GM18861 (cell line): Measurements from ENCODE around the gene BICD2.
A peak's percentile ranks its signal among the peaks of the same experiment; 100 is the strongest.
"Not testable (repeated sequence)": the region's sequence is repeated elsewhere in the genome, so short reads cannot be mapped to it uniquely, and the experiment has no call there.

Experiments
- ATAC-seq: cut with Tn5 transposase; IDR thresholded peaks from one replicate; pipeline ENCODE4 v1.9.1; 2021; ENCODE audit not compliant: unreplicated experiment

The BICD2 gene

GRCh38 chr9:92764381-92764987 is at the start of gene BICD2:
Gene BICD2, minus strand, starts transcription at chr9:92764833. Its CDS starts 89 bp downstream, at chr9:92764744.
- no peak for ATAC-seq

DNA sequence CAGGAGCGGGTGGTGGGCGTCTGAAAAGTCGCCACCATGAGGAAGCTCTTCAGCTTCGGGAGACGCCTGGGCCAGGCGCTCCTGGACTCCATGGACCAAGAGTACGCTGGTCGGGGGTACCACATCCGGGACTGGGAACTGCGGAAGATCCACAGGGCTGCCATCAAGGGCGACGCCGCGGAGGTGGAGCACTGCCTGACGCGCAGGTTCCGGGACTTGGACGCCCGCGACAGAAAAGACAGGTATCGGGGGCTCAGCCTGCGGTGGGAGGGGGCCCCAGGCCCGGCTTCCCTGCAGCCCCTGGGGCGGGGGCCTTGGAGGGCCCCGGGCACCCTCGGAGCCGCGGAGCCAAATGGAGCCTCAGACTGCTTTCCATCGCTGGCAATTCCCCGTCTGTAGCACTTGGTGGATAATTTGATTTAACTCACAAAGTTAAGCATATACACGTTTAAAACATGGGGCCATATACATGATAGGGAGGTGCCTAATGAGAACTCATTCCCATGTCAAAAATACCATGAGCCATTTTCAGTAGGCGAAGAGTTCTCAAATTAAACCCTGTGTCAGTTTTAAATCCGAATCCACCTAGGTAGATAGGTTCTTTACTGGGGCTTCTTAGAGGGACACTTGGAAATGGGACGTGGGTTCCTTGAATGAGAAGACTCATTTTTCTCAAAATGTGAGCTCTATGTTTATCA is 45.1 kb upstream of the BICD2 start:
- ATAC-seq: not testable (repeated sequence)

- ATAC-seq: no peak
These were observed 44.3 kb upstream of the BICD2 start for GRCh38 chr9:92808726-92809451.

DNA sequence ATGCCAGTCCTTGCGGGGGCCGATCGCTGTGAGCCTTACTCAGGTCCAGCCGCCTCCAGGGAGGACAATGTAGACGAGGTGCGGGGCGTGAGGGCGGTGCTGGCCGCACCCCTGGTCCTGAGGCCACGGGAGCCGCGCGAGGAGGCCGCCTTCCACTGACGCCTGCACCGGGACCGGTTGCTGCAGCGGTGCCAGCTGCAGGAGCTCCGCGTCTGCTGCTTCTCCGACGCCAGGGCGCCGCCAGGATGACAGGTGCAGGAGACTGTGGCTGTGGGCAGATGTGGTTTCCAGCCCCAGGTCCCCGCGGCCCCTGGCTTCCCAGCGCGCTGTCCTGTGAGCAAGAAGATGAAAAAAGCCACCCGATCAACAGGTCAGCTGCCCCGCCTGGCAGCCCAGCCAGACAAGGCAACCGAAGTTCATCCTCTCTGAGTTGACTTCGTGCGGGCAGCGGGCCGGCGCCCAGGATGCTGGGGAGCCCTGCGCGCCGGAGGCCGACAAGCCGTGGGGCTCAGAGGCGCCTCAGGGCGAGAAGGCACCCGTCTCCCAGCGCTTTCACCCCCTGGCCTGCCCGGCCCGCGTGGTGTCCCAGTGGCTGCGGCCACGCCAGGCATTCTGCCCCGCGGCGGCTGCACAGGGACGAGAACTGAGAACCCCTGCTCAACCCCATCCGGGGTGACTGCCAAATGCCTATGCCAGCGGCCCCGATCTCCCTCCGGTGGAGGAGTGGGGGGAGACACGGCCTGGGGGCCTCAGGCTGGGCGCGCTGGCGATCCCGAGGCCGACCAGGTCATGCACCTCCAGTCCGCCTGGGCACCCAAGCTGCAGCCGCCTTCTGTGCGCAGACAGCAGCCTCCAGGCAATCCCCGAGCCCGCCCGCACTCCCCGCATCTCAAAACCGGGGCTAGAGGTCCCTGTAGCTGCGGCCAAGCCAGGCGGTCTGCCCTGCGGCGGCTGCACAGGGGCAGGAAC is 43.4 kb upstream of the BICD2 start:
- no peak for ATAC-seq

GRCh38 chr9:92807031-92807756 is 42.6 kb upstream of the BICD2 start:
- ATAC-seq: no peak

GRCh38 chr9:92804727-92805126 is 40.1 kb upstream of the BICD2 start:
- no peak for ATAC-seq

DNA sequence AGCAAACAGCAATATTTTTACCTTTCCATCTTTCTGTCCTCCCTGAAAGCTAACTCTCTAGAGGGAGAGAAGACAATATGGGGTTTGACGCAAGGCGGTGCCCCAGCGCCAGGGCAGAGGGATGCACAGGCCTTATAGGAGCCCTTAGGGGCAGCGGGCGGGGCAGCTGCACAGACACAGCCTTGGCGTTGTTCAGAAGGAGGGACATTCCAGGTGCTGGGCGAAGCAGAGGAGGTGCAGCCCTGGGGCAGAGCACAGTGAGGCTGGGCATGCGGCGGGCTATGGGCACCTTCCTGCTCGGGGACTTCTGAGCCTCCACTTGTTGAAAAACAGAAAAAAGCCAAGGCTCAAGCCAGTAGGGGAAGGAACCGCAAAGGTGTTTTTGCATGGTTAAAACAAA is 33.7 kb upstream of the BICD2 start:
- no peak for ATAC-seq

- ATAC-seq: not testable (repeated sequence)
These were observed 31.7 kb upstream of the BICD2 start for GRCh38 chr9:92796337-92796804.

DNA sequence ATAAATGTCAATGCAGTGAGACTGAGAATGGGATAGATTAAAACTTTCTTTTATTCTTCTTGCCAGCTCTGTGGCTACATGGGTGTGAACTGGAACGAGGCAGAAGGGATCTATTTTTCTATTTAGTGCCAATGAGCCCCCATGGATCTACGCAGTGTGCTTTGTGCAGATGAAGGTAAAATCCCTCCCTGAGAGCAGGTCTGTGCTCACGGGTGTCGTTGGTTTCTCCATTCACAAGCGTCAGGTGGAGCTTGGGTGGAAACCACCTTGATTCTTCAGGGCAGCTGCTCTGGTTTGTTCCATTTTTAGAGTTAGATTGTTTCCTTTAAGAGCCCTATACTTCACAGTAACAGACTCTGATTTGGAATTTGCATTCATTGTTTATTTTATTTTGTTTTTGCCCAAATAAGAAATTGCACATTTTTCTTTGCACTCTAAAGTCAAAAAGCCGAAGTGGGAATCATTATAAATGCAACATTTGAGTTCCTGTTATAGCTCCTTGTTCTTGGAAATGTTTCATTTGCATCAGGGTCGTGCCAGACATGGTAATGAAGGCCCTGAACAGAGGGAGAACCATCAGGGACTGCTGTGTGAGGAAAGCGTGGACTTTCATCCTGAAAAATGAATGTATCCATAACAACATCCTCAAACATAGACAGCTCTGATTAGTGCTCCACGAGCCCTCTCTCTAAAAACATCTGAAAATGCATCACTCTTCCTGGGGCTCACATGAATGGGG is 31.1 kb upstream of the BICD2 start:
- ATAC-seq: no peak

- ATAC-seq: no peak
These were observed 30.4 kb upstream of the BICD2 start for GRCh38 chr9:92795000-92795399.

DNA sequence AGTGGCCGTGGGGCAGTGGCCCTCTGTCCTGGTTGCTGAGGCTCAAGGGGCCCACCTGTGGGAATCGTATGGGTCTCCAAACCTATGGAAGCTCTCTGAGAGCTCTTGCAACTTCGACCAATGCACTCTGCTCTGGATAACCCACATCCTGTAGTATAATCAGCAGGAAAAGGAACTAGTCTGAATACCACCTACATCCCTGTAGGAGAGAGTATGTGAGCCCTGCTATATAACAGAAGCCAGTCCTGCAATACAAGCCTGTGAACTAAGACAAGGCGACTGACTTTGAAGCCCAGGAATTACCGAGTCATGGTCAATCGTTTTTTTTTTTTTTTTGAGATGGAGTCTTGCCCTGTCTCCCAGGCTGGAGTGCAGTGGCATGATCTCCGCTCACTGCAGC is 29.8 kb upstream of the BICD2 start:
- no peak for ATAC-seq

DNA sequence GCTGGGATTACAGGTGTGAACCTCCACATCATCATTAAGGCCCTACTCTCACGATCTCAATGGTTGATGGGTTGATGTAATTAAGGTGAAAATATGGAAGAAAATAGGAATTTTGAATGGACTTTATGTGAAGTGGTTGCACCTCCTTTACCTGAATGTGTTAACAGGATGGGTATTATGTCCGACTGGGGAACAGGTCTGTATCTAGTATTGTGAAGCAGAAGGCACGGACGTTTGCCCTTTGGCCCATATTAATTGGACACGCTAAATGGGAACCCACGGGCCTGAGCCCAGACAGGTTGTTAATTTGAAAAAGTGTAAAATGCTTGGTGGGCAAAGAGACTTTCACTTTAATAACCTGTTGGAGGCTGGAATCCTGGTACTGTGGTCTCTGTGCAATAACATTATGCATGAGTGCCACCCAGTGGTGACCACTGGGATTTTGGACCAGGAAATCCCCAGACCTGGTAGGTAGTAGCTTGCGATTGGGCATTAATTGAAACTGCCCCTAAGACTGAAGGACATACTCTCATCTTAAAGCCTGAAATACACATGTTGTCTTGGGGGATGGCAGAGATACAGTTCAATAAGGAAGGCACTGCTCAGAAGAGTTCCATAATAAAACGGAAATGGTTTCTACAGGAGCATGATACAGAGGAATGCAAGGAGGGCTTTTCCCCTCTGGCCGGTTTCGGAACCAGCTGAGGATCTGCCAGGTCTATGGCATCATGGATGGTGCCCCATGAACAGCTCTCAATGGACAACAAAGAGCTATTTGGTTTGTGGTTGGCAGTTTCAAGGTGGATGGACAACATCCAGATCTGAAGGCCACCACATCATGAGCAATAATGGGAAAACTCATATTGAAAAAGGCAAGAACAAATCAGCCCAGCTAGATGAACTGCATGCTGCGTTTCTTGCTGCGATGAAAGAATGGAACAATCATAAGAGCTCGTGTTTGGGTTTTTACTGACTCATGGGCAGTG is 26.2 kb upstream of the BICD2 start:
- peak; percentile 67 for ATAC-seq

- no peak for ATAC-seq
These were observed 21.7 kb upstream of the BICD2 start for GRCh38 chr9:92786298-92786697.

DNA sequence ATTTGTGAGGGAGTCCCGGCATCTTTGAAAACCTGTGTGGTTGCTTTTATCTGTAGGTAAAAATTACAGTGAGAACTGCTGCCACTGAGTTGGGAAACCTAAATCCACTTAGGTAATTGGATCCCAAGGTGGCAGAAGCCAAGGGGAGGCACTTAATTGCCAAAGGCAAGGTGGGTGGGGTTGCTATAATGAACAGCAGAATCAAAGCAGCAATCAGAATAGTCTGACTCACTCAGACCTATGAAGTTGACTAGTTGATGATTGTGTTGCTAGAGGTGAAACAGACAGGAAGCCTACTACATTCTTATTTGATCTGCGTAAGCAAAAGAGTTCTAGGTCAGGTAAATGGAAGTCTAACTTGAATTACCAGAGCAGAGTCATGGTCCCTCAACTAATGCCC is 17.3 kb upstream of the BICD2 start:
- no peak for ATAC-seq

- ATAC-seq: no peak
These were observed 15.6 kb upstream of the BICD2 start for GRCh38 chr9:92780206-92780605.

DNA sequence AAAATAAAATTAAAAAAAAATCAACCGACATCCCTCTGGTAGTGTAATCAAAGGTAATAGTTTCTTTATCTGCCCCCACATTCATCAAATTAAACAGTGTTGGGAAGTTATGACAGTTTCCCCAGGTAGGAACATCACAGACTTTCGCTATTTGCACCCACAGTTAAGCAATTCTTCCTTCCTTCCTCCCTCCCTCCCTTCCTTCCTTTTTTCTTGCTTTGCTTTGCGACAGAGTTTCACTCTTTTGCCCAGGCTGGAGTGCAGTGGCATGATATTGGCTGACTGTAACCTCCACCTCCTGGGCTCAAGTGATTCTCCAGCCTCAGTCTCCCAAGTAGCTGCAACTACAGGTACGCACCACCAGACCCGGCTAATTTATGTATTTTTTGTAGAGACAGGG is 10.8 kb upstream of the BICD2 start:
- ATAC-seq: no peak

GRCh38 chr9:92774274-92774673 is 9.6 kb upstream of the BICD2 start:
- ATAC-seq: no peak

DNA sequence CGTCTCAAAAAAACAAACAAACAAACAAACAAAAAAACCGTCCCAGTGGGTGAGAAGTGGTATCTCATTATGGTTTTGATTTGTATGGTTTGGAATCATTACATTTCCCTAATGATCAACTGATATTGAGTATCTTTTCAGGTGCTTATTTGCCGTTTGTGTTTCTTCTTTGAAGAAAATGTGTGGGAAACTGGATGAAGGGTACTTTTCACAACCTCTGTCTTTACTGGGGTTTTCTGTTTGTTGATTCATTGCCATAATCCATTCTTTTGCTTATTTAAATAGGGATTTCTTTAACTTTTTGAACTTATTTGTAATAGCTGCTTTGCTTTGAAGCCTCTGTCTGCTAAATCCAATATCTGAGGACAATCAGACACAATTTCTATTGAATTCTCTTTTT is 9.2 kb upstream of the BICD2 start:
- no peak for ATAC-seq
